Ammon's horn (tissue), 1 donor: ENCODE results near the gene PDHX.
A peak's percentile ranks its signal among the peaks of the same experiment; 100 is the strongest.
"Not testable (repeated sequence)": the region's sequence is repeated elsewhere in the genome, so short reads cannot be mapped to it uniquely, and the experiment has no call there.

ENCODE experiments used
- DNase-seq: peaks from one replicate; pipeline ENCODE4 v3.0.0-alpha.2; 2016; ENCODE audit warnings: low spot score

The PDHX gene

DNA sequence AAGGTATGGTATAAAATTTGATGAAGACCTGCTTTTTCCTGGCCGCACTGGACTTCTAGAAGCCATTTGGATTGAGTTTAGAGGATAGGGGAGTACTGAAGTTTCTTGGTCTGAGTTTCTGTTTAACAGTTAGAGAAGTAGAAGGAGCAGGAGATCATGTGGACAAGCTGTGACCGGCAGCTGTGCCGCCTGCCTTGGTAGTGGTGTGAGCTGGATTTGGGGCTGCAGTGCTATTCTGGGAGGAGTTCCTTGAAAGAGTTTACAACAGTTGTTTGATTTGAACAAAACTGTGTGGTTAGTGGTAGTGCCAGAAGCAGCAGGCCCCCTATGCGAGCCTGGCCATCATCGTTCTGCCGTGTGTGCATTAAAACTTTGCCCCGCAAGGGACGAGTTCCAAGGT, 105.2 kb downstream of the PDHX start:
- peak; percentile 73 for DNase-seq

DNA sequence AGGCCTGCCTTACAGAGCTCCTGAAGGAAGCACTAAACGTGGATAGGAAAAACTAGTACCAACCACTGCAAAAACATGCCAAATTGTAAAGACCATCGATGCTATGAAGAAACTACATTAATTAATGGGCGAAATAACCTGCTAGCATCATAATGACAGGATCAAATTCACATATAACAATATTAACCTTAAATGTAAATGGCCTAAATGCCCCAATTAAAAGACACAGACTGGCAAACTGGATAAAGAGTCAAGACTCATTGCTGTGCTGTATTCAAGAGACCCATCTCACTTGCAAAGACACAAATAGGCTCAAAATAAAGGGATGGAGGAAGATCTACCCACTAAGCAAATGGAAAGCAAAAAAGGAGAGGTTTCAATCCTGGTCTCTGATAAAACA, 107.5 kb downstream of the PDHX start:
- not testable (repeated sequence) for DNase-seq

DNA sequence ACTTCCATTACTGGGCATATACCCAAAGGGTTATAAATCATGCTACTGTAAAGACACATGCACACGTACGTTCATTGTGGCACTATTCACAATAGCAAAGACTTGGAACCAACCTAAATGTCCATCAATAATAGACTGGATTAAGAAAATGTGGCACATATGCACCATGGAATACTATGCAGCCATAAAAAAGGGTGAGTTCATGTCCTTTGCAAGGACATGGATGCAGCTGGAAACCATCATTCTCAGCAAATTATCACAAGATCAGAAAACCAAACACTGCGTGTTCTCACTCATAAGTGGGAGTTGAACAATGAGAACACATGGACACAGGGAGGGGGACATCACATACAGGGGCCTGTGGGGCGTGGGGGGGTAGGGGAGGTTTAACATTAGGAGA, 111.6 kb downstream of the PDHX start:
- not testable (repeated sequence) for DNase-seq

DNA sequence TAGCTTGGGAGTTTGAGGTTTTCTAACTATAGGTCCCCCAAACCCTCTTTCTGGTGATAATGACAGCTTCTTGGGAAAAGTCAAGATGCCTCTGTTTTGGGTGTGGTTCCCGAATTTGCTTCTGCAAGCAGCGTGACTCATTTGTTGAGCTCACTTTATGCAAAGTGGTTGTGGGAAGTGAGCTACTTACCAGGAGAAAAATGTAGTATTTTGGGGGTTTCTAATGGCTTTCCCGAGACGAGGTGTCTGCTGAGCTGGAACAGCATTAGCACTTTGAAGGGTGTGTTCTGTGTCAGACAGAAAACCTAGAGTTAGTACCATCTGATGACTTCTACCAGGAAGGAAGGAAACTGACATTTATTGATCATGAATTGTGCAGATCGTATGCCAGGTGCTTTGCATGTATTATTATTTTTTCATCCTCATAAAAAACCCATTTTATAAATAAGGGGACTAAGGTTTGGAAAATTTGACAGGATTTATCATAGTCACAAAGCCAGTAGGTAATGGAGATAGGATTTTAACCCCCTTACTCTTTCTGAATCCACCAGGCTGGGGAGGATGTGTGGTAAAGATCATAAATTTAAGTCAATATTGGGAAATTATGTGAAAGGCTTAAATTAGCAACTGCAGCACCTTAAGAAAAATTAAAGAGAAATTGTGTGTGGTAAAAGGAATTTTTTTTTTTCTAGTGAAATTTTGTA, 113.7 kb downstream of the PDHX start:
- DNase-seq, result no peak

DNA sequence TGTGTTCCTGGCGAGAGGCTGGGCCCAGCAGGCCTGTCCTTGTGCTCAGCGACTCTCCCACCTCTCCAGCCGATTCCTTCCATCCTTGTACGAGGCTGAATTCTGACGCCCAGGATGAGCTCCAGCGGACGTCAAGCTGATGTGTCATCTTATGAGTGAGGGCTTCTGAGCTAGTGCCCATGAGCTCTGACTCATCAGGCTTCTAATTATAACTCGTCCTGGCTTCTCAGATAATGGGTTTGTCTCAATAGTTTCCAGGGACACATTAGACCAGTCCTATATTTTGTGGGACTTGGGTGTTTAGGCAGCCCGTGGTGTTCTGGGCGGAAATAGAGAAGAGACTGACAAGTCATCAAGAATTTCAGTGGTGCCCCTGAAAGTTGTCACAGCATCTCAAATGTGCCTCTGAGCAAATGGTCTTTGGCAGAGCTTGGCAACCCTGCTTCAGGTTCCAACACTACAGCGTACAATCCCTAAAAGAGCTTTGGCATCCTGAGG, 114.3 kb downstream of the PDHX start:
- peak; percentile 47 for DNase-seq

DNA sequence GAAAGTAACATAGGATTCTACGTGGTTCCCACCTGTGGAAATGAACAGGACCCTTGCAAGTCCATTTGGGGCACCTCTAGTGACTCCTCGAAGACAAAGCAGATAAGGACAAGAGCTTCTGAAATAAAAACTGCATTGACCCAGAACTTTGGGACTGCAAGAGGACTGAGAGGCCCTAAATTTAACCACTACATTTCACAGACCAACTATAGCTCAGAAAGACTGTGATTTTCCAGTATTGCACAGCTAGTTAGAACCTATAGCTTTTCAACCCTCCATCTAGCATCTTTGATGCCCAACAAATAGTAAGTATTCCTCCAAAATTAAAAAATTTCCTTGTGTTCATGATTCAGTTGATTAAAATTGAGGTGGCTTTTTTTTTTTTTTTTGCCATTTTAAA, 114.9 kb downstream of the PDHX start:
- no peak for DNase-seq

DNA sequence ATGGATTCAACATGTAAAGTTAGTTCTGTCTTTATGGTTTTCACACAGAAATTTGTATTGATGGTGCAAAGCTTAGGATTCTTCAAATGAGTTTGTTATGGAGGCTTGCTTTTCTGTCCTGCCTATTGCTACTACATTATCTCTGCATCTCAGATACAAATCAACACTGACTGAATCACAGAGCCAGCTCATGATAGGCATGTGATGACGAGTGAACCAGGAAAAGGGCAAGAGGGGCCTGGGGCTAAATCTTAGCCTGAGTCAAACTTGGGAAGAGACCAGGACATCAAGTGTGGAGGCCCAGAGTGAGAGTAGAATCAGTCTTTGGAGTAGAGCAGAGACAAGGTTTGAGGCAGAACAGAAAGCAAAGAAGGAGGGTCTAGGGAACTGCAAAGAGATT, 115.4 kb downstream of the PDHX start:
- no peak for DNase-seq

DNA sequence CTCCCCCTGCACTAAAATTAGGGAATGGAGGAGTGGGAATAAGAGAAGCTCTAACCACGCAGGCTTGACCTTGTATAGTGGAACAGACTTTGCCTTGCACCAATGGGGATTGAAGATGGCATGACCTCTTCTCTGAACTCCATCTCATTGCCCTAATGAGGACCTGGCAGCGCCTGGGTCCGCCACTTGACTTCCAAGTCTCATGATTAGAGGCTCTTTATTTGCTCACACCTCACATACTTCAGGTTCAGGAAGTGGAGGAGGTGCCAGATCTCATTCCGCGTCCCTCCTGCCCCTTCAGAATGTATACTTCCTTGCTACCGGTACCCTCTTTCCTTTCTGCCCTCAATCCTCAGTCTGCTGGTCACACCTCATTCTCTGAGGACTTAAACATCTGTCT, 116.6 kb downstream of the PDHX start:
- no peak for DNase-seq

DNA sequence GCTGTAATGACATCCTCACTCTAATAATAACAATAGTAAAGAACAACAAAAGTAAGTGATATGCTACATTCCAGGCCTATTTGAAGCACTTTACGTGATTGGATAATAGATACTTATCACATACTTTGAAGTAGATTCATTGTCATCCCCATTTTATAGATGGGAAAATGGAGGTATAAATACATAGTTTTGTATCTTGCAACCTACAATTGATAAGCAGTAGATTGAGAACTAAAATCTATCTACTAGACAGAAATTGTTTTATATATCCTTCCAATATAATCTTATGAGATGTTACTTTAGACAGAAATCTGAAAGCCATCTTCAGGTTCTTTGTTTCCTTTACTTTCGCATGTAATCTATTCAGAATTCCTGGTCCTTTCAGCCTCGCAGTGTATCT, 118.0 kb downstream of the PDHX start:
- no peak for DNase-seq

DNA sequence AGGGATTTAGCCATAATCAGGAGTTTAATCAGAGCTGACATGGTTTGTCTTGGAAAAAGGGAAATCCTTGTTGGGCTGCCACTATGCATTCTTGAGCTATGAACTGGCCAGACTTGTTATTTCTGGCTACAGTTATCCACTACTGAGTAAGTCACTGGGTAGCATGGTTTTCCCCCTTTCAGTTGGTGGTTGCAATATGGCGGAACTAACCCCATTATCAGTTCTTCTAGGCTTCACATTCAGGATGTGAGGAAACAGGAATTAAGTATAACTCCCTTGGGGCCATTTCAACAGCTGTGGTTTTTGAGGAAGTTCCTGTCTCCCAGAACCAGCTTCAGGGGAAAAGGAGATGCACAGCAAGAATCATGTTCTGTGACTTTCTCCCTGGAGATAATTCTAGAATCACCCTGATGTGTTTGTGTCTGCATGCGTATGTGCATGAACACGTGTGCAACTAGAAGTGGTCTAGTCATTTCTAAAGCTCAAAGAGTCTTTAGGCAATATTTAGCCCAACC, 119.5 kb downstream of the PDHX start:
- no peak for DNase-seq

DNA sequence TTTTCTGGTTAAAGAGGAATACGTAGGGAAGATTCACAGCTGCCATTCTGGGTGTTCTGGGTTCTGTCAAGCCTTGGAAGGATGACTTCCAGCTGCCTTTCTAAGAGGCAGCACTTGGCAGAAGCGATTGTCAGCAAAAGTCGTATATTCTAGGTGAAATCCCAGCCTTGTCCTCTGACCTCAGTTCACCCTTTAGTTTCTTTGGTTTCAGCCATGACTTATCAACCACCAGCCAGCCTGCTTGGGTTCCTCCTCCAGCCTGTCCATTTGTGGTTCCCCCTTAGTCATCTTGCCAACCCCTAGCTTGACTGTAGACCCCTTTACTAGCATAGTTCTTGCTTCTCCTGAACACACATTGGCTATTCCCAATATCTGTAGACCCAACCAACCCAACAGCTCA, 120.2 kb downstream of the PDHX start:
- no peak for DNase-seq

DNA sequence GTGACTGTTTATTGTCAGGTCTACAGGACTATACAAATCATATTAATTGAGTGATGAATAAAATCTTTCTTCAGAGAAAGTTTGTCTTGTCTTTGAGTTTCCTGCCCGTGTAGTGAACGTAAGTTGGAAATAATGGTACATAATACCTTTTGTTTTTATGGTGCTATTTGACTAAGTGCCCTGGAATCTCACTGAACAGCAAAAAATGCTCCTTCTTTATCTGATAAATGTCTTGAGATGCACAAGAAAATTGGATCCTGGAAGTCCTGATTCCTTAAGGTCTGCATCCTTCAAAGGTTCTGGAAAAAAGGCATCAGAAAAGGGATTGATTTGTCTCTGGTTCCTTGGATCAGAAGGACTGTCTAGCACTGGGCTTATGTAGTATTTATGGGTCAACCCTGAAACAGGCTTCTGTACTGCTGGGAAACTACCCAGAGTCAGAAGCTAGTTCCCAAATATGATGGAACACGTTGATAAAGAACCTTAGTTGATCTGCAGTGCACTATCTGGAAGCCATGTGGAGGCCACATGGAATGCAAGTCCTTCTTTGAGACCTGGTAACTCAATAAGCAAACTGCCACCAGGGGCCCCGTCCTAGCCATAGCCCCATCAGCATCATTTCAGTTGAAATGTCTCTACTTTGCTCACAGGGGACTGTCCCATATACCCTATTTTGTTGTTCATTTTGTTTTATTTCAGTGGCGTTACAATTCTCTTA, 122.0 kb downstream of the PDHX start:
- no peak for DNase-seq

DNA sequence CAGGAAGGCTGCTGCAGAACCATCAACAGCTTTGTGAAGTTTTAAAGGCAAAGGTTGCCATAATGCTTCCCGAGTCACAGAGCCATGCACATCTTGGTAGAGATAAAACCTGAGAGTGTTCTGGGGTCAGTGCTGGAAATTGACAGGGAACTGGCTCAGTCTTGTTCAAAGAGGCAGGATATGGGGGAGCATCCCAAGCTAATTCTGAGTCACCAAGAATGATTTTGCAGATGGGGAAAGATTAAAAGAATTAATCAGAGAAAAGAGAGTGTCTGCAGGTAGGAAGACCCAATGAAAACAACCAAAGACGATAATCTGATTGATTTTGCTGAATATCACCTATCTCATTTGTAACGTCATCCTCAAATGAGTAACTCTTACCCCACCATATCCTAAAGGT, 122.7 kb downstream of the PDHX start:
- DNase-seq, result no peak

DNA sequence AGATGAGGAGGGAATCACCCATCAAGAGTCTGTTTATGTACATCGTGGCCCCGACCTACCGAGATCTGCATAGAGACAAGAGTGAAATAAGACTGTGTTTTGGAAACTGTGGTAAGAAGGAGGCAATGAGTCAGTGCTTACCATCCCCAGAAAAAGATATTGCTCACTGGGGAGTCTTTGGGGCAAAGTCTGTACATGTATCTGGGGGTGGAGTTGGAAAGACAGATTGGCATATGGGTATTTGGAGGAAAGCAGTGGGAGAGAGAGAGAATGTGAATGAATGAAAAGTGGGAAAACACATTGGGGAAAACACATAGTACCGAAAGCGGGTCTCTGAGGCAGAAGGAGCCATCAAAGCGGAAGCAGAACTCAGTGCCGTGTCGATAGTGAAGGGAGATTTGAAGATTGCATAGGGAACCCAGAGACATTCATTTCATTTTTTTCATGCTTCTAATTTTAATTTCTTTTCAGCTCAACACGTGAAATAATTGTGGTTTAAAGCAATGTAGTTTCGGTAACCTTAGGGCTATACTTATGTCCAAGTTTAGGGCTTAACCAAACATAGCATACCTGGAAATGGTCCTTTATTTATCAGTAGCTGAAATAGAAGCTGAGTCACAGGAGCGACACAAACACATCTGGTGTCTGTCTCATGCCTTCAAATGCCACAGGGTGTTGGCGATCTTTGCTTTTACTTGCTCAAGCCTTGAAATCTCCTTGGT, 124.0 kb downstream of the PDHX start:
- DNase-seq, result peak; percentile 35

DNA sequence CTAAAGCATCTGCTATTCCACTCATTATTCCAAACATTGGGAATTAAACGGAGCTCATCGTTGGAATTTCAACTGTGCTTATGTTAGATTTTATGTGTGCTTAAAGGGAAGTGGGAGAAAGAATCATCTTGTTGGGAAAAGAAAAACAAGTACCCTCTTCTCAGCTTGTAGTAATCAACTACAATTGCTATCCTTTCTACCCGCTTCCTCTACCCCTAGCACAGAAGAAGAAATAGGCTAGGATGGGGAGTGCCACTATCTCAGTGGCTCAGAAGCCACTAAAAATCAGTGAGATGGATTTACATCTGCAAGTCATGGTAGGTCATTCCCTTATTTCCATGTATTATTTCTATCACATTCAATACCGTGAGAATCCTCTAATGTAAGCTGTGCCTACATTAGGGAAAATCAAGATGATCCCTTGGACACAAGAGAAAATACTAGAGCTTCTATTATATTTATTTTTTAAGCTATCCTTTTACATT, 124.7 kb downstream of the PDHX start:
- no peak for DNase-seq

DNA sequence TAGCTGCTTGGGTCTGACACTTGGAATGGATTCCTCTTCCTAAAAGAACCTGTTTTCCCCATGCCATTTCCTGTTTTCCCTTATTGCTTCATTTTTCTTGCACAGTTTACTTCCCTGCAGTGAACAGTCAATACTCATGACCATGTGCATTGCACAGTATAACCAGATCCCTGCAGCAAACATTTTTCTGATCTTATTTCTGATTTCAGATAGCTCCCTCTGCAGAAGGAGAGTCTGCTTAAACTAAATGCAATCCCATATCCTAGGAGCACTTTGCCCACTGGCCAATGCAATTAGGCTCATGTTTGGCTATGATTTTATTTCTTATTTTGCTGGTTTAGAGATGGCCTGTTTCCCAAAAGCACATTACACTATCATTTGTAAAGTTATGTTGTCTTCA, 125.8 kb downstream of the PDHX start:
- no peak for DNase-seq

DNA sequence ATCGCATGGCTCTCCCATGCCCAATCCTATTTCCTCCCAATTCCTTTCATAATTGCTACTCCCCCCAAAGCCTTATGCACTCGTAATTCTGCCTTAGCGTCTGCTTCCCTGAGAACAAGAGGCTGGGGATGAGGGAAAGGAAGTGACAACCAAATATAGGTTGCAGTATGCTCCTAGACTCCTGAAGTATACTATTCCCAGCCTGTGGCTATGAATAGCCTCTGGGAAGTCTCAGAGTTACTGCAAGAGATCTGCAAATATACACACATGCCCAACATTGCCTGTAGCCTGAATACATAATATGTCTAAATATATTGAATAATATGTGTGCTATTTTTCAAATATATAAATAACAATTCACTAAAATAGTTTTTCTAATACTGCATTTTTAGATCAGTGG, 126.5 kb downstream of the PDHX start:
- no peak for DNase-seq

DNA sequence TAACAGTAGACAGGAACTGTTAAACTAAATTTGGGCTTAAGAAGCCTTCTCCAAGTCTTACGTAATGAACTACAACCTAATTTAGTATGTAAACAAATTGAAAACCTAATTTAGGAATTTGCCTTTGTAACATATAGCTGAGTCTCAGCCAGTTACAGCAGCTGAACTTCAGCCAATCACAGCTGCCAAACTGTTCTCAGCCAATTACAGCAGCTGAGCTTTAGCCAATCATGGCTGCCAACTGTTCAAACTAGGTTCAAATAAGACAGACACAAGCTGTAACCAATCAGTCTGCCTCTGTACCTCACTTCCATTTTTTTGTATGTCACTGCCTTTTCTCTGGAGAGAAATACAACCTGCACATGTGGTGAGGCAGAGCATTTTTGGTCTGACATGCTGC, 127.5 kb downstream of the PDHX start:
- DNase-seq, result peak; percentile 35

DNA sequence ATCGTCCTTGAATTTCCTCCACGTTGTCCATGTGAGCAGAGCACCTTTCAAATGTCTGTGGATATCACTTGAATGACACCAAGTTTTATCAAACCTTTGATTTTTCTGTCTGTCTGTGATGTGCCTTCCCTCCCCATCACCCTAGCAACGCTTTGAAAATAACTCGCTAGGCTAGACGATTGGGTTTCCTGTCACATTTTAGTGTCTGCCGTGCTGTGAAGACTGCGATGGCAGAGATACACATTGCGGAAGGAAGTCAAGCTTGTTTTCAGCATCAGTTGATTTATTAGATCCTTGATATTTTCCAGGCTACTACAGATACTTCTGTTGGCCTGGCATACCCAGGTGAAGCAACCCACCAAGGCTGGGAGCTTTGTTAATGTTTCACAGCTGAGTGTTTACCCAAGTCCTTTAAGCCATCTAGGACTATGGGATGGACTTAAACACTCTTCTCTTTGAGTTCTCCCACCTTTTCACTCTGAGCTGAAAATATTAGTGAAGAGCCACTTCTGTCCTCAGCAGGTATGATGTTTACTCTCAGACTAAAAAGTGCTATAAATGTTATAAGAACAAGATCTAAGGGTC, 128.9 kb downstream of the PDHX start:
- peak; percentile 56 for DNase-seq
